ENCODE data around the gene OVCH2. TPM values are rescaled to one million over a fixed set of nuclear protein-coding genes. Genes with fewer than 3 reads are reported as not detected.

The OVCH2 gene
- polyA plus RNA-seq, 2 donors, result 0.06 to 0.14 TPM

DNA sequence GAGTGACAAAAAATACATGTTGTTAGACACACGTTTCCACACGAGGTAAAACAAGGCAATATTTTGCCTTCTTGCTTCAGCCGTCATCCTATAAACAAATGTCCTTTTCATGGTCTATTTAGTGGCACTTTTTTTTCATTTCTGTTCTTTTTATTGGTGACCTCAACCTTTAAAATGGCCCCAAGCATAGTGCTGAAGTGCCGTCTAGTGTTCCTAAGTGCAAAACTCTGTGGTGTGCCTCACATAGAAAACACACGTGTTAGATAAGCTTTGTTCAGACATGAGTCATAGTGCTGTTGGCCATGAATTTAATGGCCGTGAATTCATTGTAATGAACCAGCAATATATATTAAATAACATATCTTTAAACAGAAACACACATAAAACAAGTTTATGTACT is 15.6 kb downstream of the OVCH2 start:
- no peaks in the 10 kb centered on the region for H3K36me3 ChIP-seq (ENCODE audit: control insufficient read depth in 2 of 2, insufficient read depth in 2 of 2, low read length in 1 of 2)
- no peaks in the 10 kb centered on the region for H3K4me1 ChIP-seq (ENCODE audit: control insufficient read depth in 2 of 2, insufficient read depth in 2 of 2, low read length in 1 of 2)
- peaks cover 0 to 3% of the 10 kb centered on the region in 2 donors for H3K27me3 ChIP-seq (ENCODE audit: control insufficient read depth in 1 of 2, insufficient read depth in 2 of 2, low read length in 2 of 2)
- 42 to 57% methylated on average over 6 of the region's 6 CpGs for WGBS, 2 donors
- no peaks in the 10 kb centered on the region for H3K9me3 ChIP-seq (ENCODE audit: control insufficient read depth in 2 of 2, insufficient read depth in 1 of 2, low read depth in 1 of 2, low read length in 1 of 2)
- H3K4me3 ChIP-seq (ENCODE audit: low read depth in 1 of 2, low read length in 2 of 2), result no peak overlapping the region
- H3K27ac ChIP-seq (ENCODE audit: low read depth in 2 of 2, low read length in 1 of 2), result no peak overlapping the region

DNA sequence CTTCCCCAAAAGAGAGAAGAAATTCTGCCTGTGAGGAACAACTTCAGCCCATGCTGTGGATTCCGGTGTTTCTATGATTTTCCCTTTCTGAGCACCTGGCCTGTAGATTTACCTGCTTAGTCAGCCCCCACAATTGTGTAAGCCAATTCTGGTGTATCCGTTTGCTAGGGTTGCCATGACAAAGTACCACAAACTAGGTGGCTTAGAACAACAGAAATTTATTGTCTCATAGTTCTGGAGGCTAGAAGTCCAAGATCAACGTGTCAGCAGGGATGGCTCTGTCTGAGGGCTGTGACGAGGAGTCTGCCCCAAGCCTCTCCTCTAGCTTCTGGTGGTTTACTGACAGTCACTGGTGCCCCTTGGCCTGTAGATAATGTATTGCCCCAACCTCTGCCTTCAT is 17.0 kb downstream of the OVCH2 start:
- Histone ChIP-seq H3K9me3 (ENCODE audit: control insufficient read depth in 2 of 2, insufficient read depth in 1 of 2, low read depth in 1 of 2, low read length in 1 of 2) (no peaks in the 10 kb centered on the region), H3K36me3 (ENCODE audit: control insufficient read depth in 2 of 2, insufficient read depth in 2 of 2, low read length in 1 of 2) (no peaks in the 10 kb centered on the region), H3K4me3 (ENCODE audit: low read depth in 1 of 2, low read length in 2 of 2) (no peak overlapping the region), H3K27ac (ENCODE audit: low read depth in 2 of 2, low read length in 1 of 2) (no peak overlapping the region), H3K27me3 (ENCODE audit: control insufficient read depth in 1 of 2, insufficient read depth in 2 of 2, low read length in 2 of 2) (peaks cover 0 to 3% of the 10 kb centered on the region in 2 donors), H3K4me1 (ENCODE audit: control insufficient read depth in 2 of 2, insufficient read depth in 2 of 2, low read length in 1 of 2) (no peaks in the 10 kb centered on the region)
- 54 to 68% methylated on average over 4 of the region's 4 CpGs for WGBS, 2 donors

DNA sequence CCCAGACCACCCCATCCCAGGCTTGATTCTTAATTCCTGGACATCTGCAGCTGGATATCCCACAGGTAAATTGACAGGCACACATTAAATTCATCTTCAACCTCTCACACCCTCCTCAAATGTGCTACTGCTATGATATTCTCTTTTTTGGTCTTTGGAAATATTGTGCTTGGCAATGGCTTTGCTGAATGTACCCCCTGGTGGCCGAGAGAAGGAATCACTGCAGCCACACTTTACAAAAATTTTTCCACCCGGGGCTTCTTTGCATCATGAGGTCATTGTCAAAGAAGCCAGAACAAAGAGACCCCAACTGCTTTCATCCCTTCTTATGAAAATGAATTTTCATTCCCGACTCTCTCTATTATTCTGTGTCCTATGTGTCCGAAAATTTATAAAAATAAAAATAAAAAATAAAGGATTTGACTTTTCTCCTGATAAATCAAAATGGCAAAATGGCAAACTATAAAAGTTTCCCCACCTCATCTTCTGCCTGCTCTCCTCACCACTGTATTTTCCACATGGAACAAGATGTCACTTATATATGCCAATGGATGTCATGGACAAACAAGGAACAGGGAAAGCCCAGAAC is 17.9 kb downstream of the OVCH2 start:
- Histone ChIP-seq H3K36me3 (ENCODE audit: control insufficient read depth in 2 of 2, insufficient read depth in 2 of 2, low read length in 1 of 2) (no peaks in the 10 kb centered on the region), H3K9me3 (ENCODE audit: control insufficient read depth in 2 of 2, insufficient read depth in 1 of 2, low read depth in 1 of 2, low read length in 1 of 2) (no peaks in the 10 kb centered on the region), H3K27ac (ENCODE audit: low read depth in 2 of 2, low read length in 1 of 2) (no peak overlapping the region), H3K4me3 (ENCODE audit: low read depth in 1 of 2, low read length in 2 of 2) (no peak overlapping the region), H3K27me3 (ENCODE audit: control insufficient read depth in 1 of 2, insufficient read depth in 2 of 2, low read length in 2 of 2) (no peaks in the 10 kb centered on the region), H3K4me1 (ENCODE audit: control insufficient read depth in 2 of 2, insufficient read depth in 2 of 2, low read length in 1 of 2) (no peaks in the 10 kb centered on the region)
- 13 to 14% methylated on average over 4 of the region's 4 CpGs for WGBS, 2 donors

DNA sequence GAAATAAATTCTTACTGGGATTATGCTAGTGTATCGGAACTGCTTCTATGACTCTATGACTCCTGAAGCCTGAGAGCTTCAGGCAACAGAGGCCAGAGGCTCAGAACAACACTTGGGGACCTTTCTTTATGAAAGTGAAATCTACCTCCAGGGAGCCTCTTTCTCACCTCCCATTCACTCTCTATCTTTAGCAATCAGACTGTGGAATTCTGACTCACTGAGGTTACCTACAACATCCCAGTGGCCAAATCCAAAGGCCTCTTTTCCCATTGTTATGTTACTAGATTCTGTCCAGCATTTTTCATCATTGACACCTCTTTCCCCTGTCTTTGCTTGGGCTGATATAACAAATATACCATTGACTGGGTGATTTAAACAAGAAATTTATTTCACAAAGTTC is 18.9 kb downstream of the OVCH2 start:
- no peaks in the 10 kb centered on the region for H3K9me3 ChIP-seq (ENCODE audit: control insufficient read depth in 2 of 2, insufficient read depth in 1 of 2, low read depth in 1 of 2, low read length in 1 of 2)
- no peak overlapping the region for H3K27ac ChIP-seq (ENCODE audit: low read depth in 2 of 2, low read length in 1 of 2)
- no peaks in the 10 kb centered on the region for H3K4me1 ChIP-seq (ENCODE audit: control insufficient read depth in 2 of 2, insufficient read depth in 2 of 2, low read length in 1 of 2)
- no peak overlapping the region for H3K4me3 ChIP-seq (ENCODE audit: low read depth in 1 of 2, low read length in 2 of 2)
- no peaks in the 10 kb centered on the region for H3K36me3 ChIP-seq (ENCODE audit: control insufficient read depth in 2 of 2, insufficient read depth in 2 of 2, low read length in 1 of 2)
- WGBS, 2 donors, result 98 to 100% methylated on average over 1 of the region's 1 CpG
- H3K27me3 ChIP-seq (ENCODE audit: control insufficient read depth in 1 of 2, insufficient read depth in 2 of 2, low read length in 2 of 2), result no peaks in the 10 kb centered on the region

DNA sequence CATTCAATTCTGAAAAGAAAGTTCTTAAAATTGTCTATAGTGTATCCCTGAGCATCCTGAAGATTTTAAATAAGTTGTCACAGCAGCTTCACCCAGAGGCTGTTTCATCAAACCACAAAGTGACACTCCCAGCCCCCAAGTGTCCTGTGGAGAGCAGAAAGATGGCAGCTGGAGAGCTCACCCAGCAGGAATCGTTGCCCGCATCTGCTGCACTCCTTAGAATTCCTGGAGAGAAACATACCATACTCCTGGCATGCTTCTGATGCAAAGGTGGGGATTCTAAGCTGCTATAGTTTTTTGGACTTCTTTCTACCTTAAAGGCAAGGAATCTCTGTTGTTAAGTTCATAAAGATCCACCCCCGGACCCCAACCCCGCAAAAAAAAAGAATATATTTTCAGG is 19.5 kb downstream of the OVCH2 start:
- H3K27me3 ChIP-seq (ENCODE audit: control insufficient read depth in 1 of 2, insufficient read depth in 2 of 2, low read length in 2 of 2), result no peaks in the 10 kb centered on the region
- H3K27ac ChIP-seq (ENCODE audit: low read depth in 2 of 2, low read length in 1 of 2), result no peak overlapping the region
- 85 to 91% methylated on average over 4 of the region's 4 CpGs for WGBS, 2 donors
- H3K4me1 ChIP-seq (ENCODE audit: control insufficient read depth in 2 of 2, insufficient read depth in 2 of 2, low read length in 1 of 2), result no peaks in the 10 kb centered on the region
- no peak overlapping the region for H3K4me3 ChIP-seq (ENCODE audit: low read depth in 1 of 2, low read length in 2 of 2)
- no peaks in the 10 kb centered on the region for H3K36me3 ChIP-seq (ENCODE audit: control insufficient read depth in 2 of 2, insufficient read depth in 2 of 2, low read length in 1 of 2)
- no peaks in the 10 kb centered on the region for H3K9me3 ChIP-seq (ENCODE audit: control insufficient read depth in 2 of 2, insufficient read depth in 1 of 2, low read depth in 1 of 2, low read length in 1 of 2)

DNA sequence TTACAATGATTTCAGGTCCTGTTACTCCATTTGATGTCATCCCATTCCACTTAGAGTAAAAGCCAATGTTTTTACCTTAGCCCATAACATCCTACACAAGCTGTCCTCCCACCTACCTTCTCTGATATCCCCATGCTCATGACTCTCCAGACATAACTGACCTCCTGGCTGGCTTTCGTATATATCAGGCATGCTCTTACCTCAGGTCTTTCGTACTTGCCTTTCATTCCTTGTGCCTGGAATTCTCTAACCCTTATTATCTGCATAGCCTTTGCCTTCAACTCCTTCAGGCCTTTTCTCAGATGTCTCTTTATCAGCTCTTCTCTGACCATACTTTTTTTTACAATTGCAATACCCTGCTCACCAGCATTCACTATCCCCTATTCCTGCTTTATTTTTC is 22.7 kb downstream of the OVCH2 start:
- Histone ChIP-seq H3K36me3 (ENCODE audit: control insufficient read depth in 2 of 2, insufficient read depth in 2 of 2, low read length in 1 of 2) (no peaks in the 10 kb centered on the region), H3K4me3 (ENCODE audit: low read depth in 1 of 2, low read length in 2 of 2) (no peak overlapping the region), H3K9me3 (ENCODE audit: control insufficient read depth in 2 of 2, insufficient read depth in 1 of 2, low read depth in 1 of 2, low read length in 1 of 2) (no peaks in the 10 kb centered on the region), H3K27ac (ENCODE audit: low read depth in 2 of 2, low read length in 1 of 2) (no peak overlapping the region), H3K27me3 (ENCODE audit: control insufficient read depth in 1 of 2, insufficient read depth in 2 of 2, low read length in 2 of 2) (no peaks in the 10 kb centered on the region), H3K4me1 (ENCODE audit: control insufficient read depth in 2 of 2, insufficient read depth in 2 of 2, low read length in 1 of 2) (no peaks in the 10 kb centered on the region)
- WGBS, 2 donors, result 88 to 95% methylated on average over 2 of the region's 2 CpGs

DNA sequence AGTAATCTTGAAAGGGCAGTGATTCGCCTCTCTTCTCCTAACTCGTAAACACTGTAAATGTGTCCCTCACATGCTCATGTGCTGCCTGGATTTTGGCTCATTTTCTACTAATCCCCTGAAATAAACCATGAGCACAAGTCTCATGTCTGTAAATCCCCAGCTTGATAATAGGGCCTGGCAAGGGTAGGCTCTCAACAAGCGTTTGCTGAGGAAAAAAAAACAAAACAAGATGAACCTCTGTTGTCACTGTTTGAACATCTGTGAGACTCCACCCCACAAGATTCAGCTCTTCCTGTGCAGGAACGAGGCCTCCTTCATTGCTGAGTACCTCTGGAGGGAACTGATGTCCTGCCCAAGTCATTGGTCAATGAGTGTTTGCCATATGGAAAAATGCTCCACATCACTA is 28.5 kb downstream of the OVCH2 start:
- 21 to 38% methylated on average over 4 of the region's 4 CpGs for WGBS, 2 donors
- Histone ChIP-seq H3K4me1 (ENCODE audit: control insufficient read depth in 2 of 2, insufficient read depth in 2 of 2, low read length in 1 of 2) (peaks cover 1 to 9% of the 10 kb centered on the region in 2 donors), H3K27ac (ENCODE audit: low read depth in 2 of 2, low read length in 1 of 2) (no peak overlapping the region), H3K9me3 (ENCODE audit: control insufficient read depth in 2 of 2, insufficient read depth in 1 of 2, low read depth in 1 of 2, low read length in 1 of 2) (no peaks in the 10 kb centered on the region), H3K4me3 (ENCODE audit: low read depth in 1 of 2, low read length in 2 of 2) (no peak overlapping the region), H3K27me3 (ENCODE audit: control insufficient read depth in 1 of 2, insufficient read depth in 2 of 2, low read length in 2 of 2) (no peaks in the 10 kb centered on the region), H3K36me3 (ENCODE audit: control insufficient read depth in 2 of 2, insufficient read depth in 2 of 2, low read length in 1 of 2) (no peaks in the 10 kb centered on the region)

DNA sequence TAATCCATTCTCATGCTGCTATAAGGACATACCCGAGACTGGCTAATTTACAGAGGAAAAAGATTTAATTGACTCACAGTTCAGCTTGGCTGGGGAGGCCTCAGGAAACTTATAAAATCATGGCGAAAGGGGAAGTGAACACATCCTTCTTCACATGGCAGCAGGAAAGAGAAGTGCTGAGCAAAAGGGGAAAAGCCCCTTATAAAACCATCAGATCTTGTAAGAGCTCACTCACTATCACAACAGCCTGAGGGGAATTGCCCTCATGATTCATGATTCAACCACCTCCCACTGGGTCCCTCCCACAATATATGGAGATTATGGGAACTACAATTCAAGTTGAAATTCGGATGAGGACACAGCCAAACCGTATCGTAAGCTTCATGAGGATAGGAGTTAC is 29.2 kb downstream of the OVCH2 start:
- Histone ChIP-seq H3K9me3 (ENCODE audit: control insufficient read depth in 2 of 2, insufficient read depth in 1 of 2, low read depth in 1 of 2, low read length in 1 of 2) (no peaks in the 10 kb centered on the region), H3K27me3 (ENCODE audit: control insufficient read depth in 1 of 2, insufficient read depth in 2 of 2, low read length in 2 of 2) (no peaks in the 10 kb centered on the region), H3K4me3 (ENCODE audit: low read depth in 1 of 2, low read length in 2 of 2) (no peak overlapping the region), H3K36me3 (ENCODE audit: control insufficient read depth in 2 of 2, insufficient read depth in 2 of 2, low read length in 1 of 2) (no peaks in the 10 kb centered on the region), H3K27ac (ENCODE audit: low read depth in 2 of 2, low read length in 1 of 2) (no peak overlapping the region), H3K4me1 (ENCODE audit: control insufficient read depth in 2 of 2, insufficient read depth in 2 of 2, low read length in 1 of 2) (peaks cover 7 to 16% of the 10 kb centered on the region in 2 donors)
- WGBS, 2 donors, result 44 to 48% methylated on average over 5 of the region's 5 CpGs

DNA sequence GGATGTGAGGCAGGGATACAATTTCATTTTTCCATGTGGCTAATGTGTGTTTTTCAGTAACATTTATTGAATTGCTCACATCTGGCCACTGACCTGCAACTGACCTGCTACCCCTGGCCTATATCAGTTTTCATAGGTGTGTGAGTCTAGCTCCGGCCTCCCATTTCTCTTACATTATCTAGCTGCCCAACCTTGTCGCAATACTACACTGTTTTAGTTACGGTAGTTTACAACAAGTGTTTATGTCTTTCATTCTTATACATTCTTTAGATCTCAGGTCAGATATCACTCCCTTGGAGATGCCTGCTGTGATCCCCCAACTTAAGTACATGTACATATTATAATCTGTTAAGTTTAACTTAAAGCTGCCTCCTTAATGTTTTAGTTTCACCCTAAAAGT is 30.6 kb downstream of the OVCH2 start:
- Histone ChIP-seq H3K4me1 (ENCODE audit: control insufficient read depth in 2 of 2, insufficient read depth in 2 of 2, low read length in 1 of 2) (peaks cover 7 to 20% of the 10 kb centered on the region in 2 donors), H3K27ac (ENCODE audit: low read depth in 2 of 2, low read length in 1 of 2) (no peak overlapping the region), H3K9me3 (ENCODE audit: control insufficient read depth in 2 of 2, insufficient read depth in 1 of 2, low read depth in 1 of 2, low read length in 1 of 2) (no peaks in the 10 kb centered on the region), H3K27me3 (ENCODE audit: control insufficient read depth in 1 of 2, insufficient read depth in 2 of 2, low read length in 2 of 2) (no peaks in the 10 kb centered on the region), H3K4me3 (ENCODE audit: low read depth in 1 of 2, low read length in 2 of 2) (no peak overlapping the region), H3K36me3 (ENCODE audit: control insufficient read depth in 2 of 2, insufficient read depth in 2 of 2, low read length in 1 of 2) (no peaks in the 10 kb centered on the region)
- 79 to 96% methylated on average over 3 of the region's 3 CpGs for WGBS, 2 donors

DNA sequence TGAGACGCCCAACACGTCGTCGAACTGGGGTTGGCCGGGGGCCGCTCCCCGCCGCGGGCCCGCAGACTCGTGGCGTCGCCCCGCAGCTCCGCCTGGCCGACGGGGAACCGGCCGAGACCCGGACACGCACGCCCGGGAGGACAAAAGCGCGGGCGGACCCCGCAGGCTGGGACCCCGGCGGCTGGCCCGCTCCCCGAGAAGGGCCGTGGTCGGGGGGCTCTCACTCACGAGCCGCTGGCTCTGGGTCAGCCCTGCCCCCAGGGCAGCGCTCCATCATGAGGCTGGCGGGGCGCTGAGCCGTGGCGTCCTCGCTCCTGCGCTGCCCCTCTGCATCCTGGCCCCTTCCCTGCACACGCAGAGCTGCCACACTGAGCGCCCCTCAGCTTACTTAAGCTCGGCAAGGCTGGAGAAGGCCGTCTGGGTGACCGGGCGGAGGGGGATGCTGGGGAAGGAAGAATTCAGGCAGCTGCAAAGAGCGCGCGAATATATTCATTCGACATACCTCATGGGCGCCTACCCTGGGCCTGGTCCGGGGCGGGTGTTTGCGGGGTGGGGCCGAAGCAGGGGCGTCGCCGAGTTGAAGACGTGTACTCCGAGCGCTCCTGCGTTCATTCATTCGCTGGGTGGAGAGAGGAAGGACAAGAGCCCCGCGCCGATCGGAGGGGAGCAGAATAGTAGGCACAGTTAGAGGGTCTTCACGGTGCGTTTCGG is 32.4 kb downstream of the OVCH2 start:
- Histone ChIP-seq H3K27me3 (ENCODE audit: control insufficient read depth in 1 of 2, insufficient read depth in 2 of 2, low read length in 2 of 2) (no peaks in the 10 kb centered on the region), H3K9me3 (ENCODE audit: control insufficient read depth in 2 of 2, insufficient read depth in 1 of 2, low read depth in 1 of 2, low read length in 1 of 2) (no peaks in the 10 kb centered on the region), H3K36me3 (ENCODE audit: control insufficient read depth in 2 of 2, insufficient read depth in 2 of 2, low read length in 1 of 2) (no peaks in the 10 kb centered on the region), H3K27ac (ENCODE audit: low read depth in 2 of 2, low read length in 1 of 2) (peak overlapping the region; percentile 63 to 78), H3K4me1 (ENCODE audit: control insufficient read depth in 2 of 2, insufficient read depth in 2 of 2, low read length in 1 of 2) (peaks cover 7 to 20% of the 10 kb centered on the region in 2 donors), H3K4me3 (ENCODE audit: low read depth in 1 of 2, low read length in 2 of 2) (peak overlapping the region; percentile 51 to 58)
- WGBS, 2 donors, result 3% methylated on average over 72 of the region's 72 CpGs
